Activated CD8-positive, alpha-beta T cell treated with anti-CD3 and anti-CD28 coated beads for 36 hours (primary cell): ENCODE measurements around the gene TMEM215. TPM values are rescaled to one million over a fixed set of nuclear protein-coding genes. Genes with fewer than 3 reads are reported as not detected.

ENCODE experiments used
- ATAC-seq: fragments of 200-7000 bp; cut with Tn5 transposase; one replicate; pipeline ENCODE4 v1.10.0; 2021; ENCODE audit warnings: mild to moderate bottlenecking, moderate library complexity
- CTCF ChIA-PET: fragments of 350-600 bp; sonication (Branson Sonifier 250); formaldehyde crosslinking; loops from one replicate; lab custom pipeline; 2021; ENCODE audit warnings: antibody characterized with exemption; lab: Charles Lee
- POLR2A ChIA-PET: fragments of 350-600 bp; sonication (Branson Sonifier 250); formaldehyde crosslinking; loops from one replicate; lab custom pipeline; 2021; ENCODE audit warnings: antibody characterized with exemption; lab: Charles Lee
- DNase-seq: peaks from one replicate; pipeline ENCODE4 v3.0.0-alpha.2; 2020
- H3K27ac Mint-ChIP-seq: one replicate; pipeline ENCODE4 v1.8.0; 2021; ENCODE audit warnings: mild to moderate bottlenecking, mixed read lengths
- H3K27me3 Mint-ChIP-seq: one replicate; pipeline ENCODE4 v1.8.0; 2021; ENCODE audit warnings: mixed read lengths
- H3K36me3 Mint-ChIP-seq: one replicate; pipeline ENCODE4 v1.8.0; 2021; ENCODE audit warnings: low read depth, mixed read lengths
- H3K4me1 Mint-ChIP-seq: one replicate; pipeline ENCODE4 v1.8.0; 2021; ENCODE audit warnings: low read depth, mixed read lengths
- H3K4me3 Mint-ChIP-seq: one replicate; pipeline ENCODE4 v1.8.0; 2021; ENCODE audit warnings: mild to moderate bottlenecking, moderate library complexity, mixed read lengths
- H3K9me3 Mint-ChIP-seq: one replicate; pipeline ENCODE4 v1.8.0; 2021; ENCODE audit warnings: mixed read lengths
- intact Hi-C: fragments of 100-400 bp; cut with micrococcal nuclease; formaldehyde crosslinking; loops from one replicate; pipeline ENCODE4 v1.10.0; 2022
- total RNA-seq, 2 experiments: library from RNA; stranded (reverse); gene quantifications; one replicate each; pipeline ENCODE4 v1.2.3, GENCODE V29; 2021
- TF ChIP-seq, protein P1 (sequence below): fragments of 200-600 bp; IDR thresholded peaks from one replicate; pipeline ENCODE4 v1.8.0; 2022; ENCODE audit warnings: antibody characterized with exemption, mild to moderate bottlenecking

Gene TMEM215, protein sequence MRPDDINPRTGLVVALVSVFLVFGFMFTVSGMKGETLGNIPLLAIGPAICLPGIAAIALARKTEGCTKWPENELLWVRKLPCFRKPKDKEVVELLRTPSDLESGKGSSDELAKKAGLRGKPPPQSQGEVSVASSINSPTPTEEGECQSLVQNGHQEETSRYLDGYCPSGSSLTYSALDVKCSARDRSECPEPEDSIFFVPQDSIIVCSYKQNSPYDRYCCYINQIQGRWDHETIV
- total RNA-seq: not detected

DNA sequence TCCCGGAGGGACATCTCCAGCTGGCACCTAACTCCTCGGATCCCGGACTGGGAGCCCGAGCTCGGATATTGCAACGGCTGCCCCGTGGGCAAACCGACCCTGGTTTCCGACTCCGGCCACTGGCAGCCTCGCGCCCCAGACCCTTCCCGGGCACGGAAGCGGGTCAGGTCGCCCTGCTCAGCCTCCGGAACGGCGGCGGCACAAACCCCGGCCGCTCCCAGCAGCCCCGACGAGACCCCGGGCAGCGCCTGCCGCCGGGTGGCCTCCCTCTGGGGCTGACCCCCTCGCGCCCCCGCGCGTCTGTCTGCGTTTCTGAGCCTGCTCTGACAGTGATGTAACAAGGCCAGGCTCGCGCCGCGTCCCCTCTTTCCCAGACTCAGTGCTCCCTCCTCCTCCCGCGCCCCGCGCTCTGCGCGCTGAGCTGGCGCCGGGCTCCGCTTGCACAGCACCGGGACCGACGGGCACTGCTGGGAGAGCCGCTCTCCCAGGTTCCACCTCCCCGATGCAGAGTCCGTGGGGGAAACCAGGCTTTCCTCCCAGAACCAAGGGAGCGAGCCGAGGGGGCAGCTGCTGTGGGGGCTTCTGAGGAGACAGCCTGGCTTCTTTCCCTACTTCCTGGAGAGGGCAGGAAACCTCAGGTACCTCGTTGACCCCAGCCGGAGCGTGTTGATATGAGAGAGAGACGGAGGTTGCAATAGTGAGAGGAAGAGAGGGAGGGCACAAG lies at the start of gene TMEM215:
TMEM215 (plus strand) TSS at position 373 of the 724 bp plus-strand sequence. CDS start 644 bp downstream, outside the sequence.
- CTCF ChIA-PET: interaction anchor here (0.7 kb wide), 1 partner anchor 1670 kb away, joined by 3 read pairs; no protein-coding TSS in a partner anchor

DNA sequence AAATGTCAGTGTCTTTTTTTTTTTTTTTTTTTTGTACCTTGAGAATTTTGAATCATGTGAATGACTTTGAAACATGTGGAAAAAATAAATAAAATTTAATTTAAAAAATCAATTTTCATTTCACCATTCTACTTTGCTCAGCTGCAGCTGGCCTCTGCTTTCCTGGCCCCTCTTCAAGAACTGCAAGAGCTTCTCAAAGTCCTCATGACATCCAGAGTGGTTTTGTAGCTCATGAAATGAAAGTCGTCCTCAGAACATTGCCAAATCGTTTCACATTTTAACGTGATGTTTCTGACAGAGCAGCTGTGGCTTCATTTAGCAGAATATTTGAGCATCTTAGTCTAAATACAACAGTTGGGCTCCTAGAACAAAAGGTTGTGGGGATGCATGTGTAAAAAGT lies 47.9 kb upstream of the TMEM215 start:
- Mint-ChIP-seq H3K4me3 (no peak overlapping the region), H3K27me3 (no peaks in the 10 kb centered on the region), H3K4me1 (no peaks in the 10 kb centered on the region), H3K27ac (no peak overlapping the region), H3K36me3 (no peaks in the 10 kb centered on the region), H3K9me3 (no peaks in the 10 kb centered on the region)
- POLR2A ChIA-PET: no interaction called here
- intact Hi-C loops: no loop called here
- ATAC-seq (no peak), DNase-seq (no peak)
- TF ChIP-seq, protein P1, sequence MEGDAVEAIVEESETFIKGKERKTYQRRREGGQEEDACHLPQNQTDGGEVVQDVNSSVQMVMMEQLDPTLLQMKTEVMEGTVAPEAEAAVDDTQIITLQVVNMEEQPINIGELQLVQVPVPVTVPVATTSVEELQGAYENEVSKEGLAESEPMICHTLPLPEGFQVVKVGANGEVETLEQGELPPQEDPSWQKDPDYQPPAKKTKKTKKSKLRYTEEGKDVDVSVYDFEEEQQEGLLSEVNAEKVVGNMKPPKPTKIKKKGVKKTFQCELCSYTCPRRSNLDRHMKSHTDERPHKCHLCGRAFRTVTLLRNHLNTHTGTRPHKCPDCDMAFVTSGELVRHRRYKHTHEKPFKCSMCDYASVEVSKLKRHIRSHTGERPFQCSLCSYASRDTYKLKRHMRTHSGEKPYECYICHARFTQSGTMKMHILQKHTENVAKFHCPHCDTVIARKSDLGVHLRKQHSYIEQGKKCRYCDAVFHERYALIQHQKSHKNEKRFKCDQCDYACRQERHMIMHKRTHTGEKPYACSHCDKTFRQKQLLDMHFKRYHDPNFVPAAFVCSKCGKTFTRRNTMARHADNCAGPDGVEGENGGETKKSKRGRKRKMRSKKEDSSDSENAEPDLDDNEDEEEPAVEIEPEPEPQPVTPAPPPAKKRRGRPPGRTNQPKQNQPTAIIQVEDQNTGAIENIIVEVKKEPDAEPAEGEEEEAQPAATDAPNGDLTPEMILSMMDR: no peak
- CTCF ChIA-PET: no interaction called here

More for the DNA sequence above, at the start of gene TMEM215:
- intact Hi-C loops: no loop called here
- TF ChIP-seq, protein P1: no peak
- H3K9me3 Mint-ChIP-seq: no peaks in the 10 kb centered on the region
- H3K4me1 Mint-ChIP-seq: no peaks in the 10 kb centered on the region
- DNase-seq (no peak), ATAC-seq (no peak)
- H3K27me3 Mint-ChIP-seq: peaks cover 28% of the 10 kb centered on the region
- no peaks in the 10 kb centered on the region for H3K36me3 Mint-ChIP-seq
- H3K27ac Mint-ChIP-seq: no peak within 1 kb of the TSS
- POLR2A ChIA-PET: no interaction called here
- H3K4me3 Mint-ChIP-seq: no peak within 1 kb of the TSS

DNA sequence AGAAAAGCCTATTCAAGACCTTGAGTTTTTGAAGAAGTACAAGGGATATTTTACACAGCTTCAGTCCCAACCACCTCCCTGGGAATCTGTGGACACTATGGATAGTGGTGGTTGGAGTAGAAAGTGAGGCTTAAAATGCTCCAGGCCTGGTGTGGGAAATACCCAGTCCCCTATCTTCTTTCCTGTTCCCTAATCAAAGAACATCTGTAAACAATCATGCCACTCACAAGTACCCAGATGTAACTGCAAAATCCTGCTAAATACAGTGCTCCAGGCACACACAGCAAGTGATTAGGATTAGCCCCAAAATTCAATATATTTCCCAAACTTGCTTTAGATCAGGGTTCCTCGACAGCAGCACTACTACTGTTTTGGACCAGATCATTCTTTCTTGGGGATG lies 46.0 kb upstream of the TMEM215 start:
- POLR2A ChIA-PET: no interaction called here
- Mint-ChIP-seq H3K4me3 (no peak overlapping the region), H3K9me3 (no peaks in the 10 kb centered on the region), H3K36me3 (no peaks in the 10 kb centered on the region), H3K4me1 (no peaks in the 10 kb centered on the region), H3K27ac (no peak overlapping the region), H3K27me3 (no peaks in the 10 kb centered on the region)
- DNase-seq (no peak), ATAC-seq (no peak)
- intact Hi-C loops: no loop called here
- TF ChIP-seq, protein P1: no peak
- CTCF ChIA-PET: no interaction called here

DNA sequence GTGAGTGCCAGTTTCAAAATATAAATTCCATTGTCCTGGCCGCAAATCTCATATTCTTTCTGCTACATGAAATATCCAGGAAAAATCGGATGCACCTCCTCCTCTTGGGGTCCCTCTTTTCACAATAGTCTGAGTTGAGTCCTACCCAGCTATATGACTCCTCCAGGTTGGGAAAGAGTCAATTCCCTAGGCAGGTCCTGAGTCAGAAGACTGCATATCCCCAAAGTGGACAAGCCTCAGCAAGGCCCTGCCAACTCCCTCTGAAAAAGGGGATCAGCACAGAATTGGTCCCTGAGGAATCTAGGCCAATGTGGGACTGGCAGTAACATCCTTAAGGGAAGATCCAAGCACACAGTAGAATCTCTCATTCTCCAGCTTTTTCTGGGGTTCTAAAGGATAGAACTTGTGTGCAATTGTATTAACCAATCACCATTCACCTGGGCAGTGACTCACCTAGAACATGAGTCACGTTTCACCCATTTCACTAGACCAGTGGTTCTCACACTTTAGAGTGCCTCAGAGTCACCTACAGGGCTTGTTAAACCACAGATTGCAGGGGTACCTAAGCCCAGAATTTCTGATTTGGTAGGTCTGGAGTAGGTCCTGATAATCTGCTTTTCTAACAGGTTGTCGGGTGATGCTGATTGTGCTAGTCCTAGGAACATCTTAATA lies 44.7 kb upstream of the TMEM215 start:
- Mint-ChIP-seq H3K27me3 (no peaks in the 10 kb centered on the region), H3K36me3 (no peaks in the 10 kb centered on the region), H3K4me3 (no peak overlapping the region), H3K9me3 (peaks cover 5% of the 10 kb centered on the region), H3K27ac (no peak overlapping the region), H3K4me1 (no peaks in the 10 kb centered on the region)
- POLR2A ChIA-PET: no interaction called here
- CTCF ChIA-PET: no interaction called here
- DNase-seq (peak; percentile 13), ATAC-seq (peak; percentile 76)
- TF ChIP-seq, protein P1: no peak
- intact Hi-C loops: no loop called here

DNA sequence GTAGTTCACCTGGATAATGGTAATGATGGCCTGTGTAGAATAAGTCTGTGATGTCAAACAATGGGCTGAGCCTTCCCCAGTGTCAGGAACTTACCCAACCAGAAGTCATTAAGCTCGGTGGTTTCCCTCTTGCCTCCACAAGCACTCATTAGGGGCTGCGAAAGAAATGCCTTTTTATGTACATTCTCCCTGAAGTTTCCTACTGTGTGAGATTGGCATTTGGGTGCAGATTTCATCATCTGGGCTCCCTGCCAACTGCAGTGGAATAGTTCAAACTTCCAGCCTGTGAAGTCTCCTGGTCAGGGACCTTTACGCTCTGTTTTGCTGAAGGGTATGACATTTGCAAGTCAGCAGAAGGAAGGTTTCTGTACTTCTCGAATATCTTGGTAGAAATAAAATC lies 41.6 kb upstream of the TMEM215 start:
- H3K4me1 Mint-ChIP-seq: no peaks in the 10 kb centered on the region
- H3K27me3 Mint-ChIP-seq: no peaks in the 10 kb centered on the region
- ATAC-seq: no peak
- TF ChIP-seq, protein P1: no peak
- H3K9me3 Mint-ChIP-seq: peaks cover 9% of the 10 kb centered on the region
- CTCF ChIA-PET: no interaction called here
- POLR2A ChIA-PET: no interaction called here
- H3K36me3 Mint-ChIP-seq: no peaks in the 10 kb centered on the region
- H3K4me3 Mint-ChIP-seq: no peak overlapping the region
- no peak overlapping the region for H3K27ac Mint-ChIP-seq
- intact Hi-C loops: no loop called here
- DNase-seq: no peak
